Left kidney (tissue), 2 donors: ENCODE measurements around the gene HYAL2. TPM values are rescaled to one million over a fixed set of nuclear protein-coding genes. Genes with fewer than 3 reads are reported as not detected.

Experiments
- DNase-seq: peaks from one replicate; pipeline ENCODE4 v3.0.0-alpha.2; 2013
- polyA plus RNA-seq: library from polyadenylated mRNA; unstranded; fragments of 120-200 nt; gene quantifications from one replicate; pipeline ENCODE4 v1.2.1, GENCODE V29; 2013; ENCODE audit not compliant: insufficient read length

HYAL2 gene
- polyA plus RNA-seq, 1 donor: 53.6 TPM

GRCh38 chr3:50331364-50331907 lies 8.9 kb upstream of the HYAL2 start:
- no peak for DNase-seq

DNA sequence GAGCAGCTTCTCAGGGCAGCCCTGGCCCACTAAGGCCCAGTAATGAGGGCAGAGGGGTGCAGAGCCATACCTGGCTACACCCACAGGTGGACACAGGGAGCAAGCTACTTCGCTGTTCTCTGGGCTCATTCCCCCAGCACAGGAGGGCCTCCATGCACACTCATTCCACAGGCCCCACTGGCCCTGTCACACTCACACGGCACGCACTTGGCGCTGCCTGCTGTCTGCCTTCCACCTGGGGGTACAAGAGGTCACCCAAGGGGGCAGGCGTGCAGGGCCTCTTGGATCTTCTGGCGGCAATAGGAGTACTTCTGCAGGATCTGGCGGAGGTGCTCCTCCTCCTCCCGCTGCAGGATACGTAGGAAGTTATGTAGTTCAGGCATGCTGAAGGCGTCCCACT lies 7.8 kb upstream of the HYAL2 start:
- no peak for DNase-seq

GRCh38 chr3:50327943-50328691 lies 5.6 kb upstream of the HYAL2 start, which contains the start of gene TUSC2:
Gene TUSC2 (minus strand): TSS chr3:50328223. CDS start chr3:50328099, 124 bp downstream.
- peak; percentile 97 for DNase-seq

GRCh38 chr3:50327129-50327528 lies 4.6 kb upstream of the HYAL2 start:
- no peak for DNase-seq

DNA sequence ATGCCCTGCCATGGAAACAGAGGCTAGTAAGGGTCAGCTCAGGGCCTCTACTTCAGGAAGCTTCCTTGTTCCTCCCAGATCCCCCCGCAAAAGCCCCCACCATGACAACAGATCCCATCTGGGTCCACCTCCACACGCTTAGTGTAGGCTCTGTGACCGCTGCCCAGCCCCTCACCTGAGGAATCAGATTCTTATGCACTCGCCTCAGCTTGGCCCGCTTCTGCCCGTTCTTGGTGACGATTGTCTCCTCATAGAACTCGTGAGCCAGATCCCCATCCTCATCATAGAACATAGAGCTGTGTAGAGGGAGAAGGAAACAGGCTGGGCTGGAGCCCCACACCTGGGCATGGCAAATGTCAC lies 3.6 kb upstream of the HYAL2 start:
- DNase-seq: no peak

DNA sequence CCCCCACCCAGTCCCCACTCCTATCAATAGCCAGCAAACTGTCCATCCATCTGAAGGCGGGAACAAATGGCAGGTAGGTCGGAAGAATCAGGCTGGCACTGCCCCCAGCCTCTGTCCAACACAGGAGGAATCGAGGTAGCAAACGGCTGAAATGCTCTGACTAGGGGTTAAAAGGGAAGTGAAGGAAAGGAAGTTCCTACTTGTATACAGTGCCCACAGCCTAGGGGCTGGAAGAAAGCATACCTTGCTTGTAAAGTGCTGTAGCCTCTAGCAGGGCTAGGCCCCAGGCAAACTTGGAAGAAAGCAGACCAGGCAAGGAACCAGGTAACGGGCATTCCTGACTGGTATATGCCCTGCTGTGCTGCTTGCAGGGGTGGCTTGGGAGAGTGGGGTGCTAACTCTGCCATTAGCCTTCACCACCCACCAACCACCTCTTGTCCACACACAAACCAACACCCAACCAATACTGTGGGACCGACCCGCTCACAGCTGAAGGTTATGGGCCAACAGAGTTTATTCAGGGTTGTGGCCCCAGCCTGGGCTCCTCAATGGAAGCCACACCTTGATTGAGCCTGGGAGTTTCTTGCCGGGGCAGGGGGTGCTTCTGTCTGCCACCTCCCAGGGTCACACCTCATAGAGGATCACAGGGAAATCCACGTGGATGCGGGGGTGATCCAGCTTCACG lies 3.1 kb upstream of the HYAL2 start:
- no peak for DNase-seq

- no peak for DNase-seq
Measured at GRCh38 chr3:50325113-50325480, 2.6 kb upstream of the HYAL2 start.

- no peak for DNase-seq
Measured at GRCh38 chr3:50324351-50325112, 2.0 kb upstream of the HYAL2 start.

- DNase-seq: no peak
Measured at GRCh38 chr3:50323614-50324199, 1.2 kb upstream of the HYAL2 start.

- no peak for DNase-seq
Measured at GRCh38 chr3:50323092-50323600, 601 bp upstream of the HYAL2 start.

GRCh38 chr3:50322115-50322385 lies 495 bp downstream of the HYAL2 start:
- no peak for DNase-seq

DNA sequence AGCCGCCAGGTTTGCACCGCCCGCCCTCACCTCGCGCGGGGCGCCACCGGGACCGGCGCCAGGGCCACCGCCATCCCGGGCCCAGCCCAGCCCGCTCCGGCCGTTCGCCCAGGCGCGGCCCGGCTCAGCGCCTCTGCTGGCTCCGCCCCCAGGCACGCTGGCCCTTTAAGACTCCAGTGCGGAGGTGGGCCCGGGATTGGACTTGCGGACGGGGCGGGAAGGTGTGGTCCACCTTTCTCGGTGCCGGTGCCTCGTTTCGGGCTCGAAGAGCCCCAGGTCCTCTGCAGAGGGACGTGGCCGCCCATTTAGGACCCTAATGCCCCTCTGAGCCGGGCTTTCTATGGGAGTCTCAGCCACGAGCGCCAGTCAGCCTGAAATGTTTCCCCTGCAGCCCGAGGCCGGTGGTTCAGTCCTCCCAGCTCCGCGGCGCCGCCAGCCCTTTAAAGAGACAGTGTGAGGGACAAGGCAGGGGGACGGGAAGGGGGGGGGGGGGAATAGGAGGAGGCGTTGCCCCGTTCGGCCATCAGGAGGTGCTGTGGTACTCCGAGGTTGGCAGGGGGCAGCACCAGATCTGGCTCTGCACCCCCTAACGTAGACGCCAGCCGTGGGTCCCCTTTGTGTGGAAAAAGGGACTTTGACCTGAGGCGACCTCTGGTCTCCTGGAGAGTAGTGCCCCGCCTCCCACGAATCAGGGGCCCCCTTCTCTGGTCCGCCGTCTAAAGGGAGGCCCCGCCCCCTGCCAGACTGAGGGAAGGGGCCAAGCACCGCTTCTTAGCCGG lies 1.0 kb downstream of the HYAL2 start:
- DNase-seq: peak; percentile 91

GRCh38 chr3:50320853-50321335 lies 1.7 kb downstream of the HYAL2 start:
- DNase-seq: peak; percentile 88

- DNase-seq: no peak
Measured at GRCh38 chr3:50319894-50320625, 2.5 kb downstream of the HYAL2 start.

GRCh38 chr3:50319181-50319893 lies 3.2 kb downstream of the HYAL2 start:
- DNase-seq: no peak

- DNase-seq: no peak
Measured at GRCh38 chr3:50318615-50319014, 3.9 kb downstream of the HYAL2 start.

GRCh38 chr3:50318163-50318562 lies 4.4 kb downstream of the HYAL2 start:
- DNase-seq: no peak

- no peak for DNase-seq
Measured at GRCh38 chr3:50317300-50317699, 5.2 kb downstream of the HYAL2 start.

- DNase-seq: no peak
Measured at GRCh38 chr3:50316657-50317242, 5.8 kb downstream of the HYAL2 start.

DNA sequence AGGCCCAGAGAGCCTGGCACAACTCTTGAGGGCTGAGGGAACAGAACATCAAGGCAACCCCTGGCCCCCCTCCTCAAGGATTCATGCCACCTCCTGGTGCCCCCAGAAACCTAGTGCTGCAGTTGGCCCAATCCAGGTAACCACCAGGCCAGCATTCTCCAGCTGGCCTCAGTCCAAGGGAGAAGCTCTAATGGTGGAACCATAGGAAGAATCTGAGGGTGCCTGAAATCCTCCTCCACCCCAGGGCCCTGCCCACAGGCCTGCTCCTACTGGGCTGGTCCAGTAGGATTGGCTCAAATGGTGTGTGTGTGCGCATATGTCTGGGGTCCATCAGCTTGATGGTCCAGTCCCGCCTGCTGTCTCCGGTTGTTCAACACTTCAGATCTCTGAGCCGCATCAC lies 7.7 kb downstream of the HYAL2 start:
- no peak for DNase-seq
